Upper lobe of left lung (tissue), 4 donors: Measurements from ENCODE around the gene RAI1.

Experiments used
- CTCF ChIP-seq, 6 experiments: fragments of 450-650 bp in 4 of 6; fragments of 200-600 bp in 2 of 6; sonication (generic) in 2 of 6; IDR thresholded peaks; one replicate each; pipeline ENCODE4 v1.5.1; 2016 to 2019; ENCODE audit warnings: antibody characterized with exemption in 6 of 6
- EP300 ChIP-seq, 4 donors: sonication (generic); formaldehyde crosslinking; IDR thresholded peaks; one replicate each; pipeline ENCODE4 v1.5.1; 2017; ENCODE audit warnings: antibody characterized with exemption in 4 of 4, control low read depth in 2 of 4
- POLR2A ChIP-seq, 4 donors: fragments of 450-650 bp; IDR thresholded peaks; one replicate each; pipeline ENCODE4 v1.5.1; 2016 to 2017; ENCODE audit warnings: antibody characterized with exemption in 4 of 4, mild to moderate bottlenecking in 2 of 4

- TF ChIP-seq CTCF (IDR thresholded peaks at IDR 0.05) (no peak), EP300 (IDR thresholded peaks at IDR 0.05) (no peak), POLR2A (IDR thresholded peaks at IDR 0.05) (no peak)
These were observed 134.4 kb downstream of the RAI1 start for GRCh38 chr17:17815436-17816200.
